HL-60 (cell line): ENCODE measurements around the gene PLPP6.

Source experiments
- DNase-seq, 2 experiments: peaks; one replicate each; pipeline ENCODE4 v3.0.0-alpha.2; 2010 to 2020; ENCODE audit warnings: low read depth in 1 of 2, low spot score in 1 of 2
- H3K27ac ChIP-seq: fragments of 250-450 bp; sonication (Bioruptor Pico); replicated peaks from 2 replicates; pipeline ENCODE4 v1.5.1; 2020; ENCODE audit warnings: mild to moderate bottlenecking, moderate library complexity
- H3K27me3 ChIP-seq: fragments of 250-450 bp; sonication (Bioruptor Pico); 2 replicates; pipeline ENCODE4 v1.5.1; 2021; ENCODE audit warnings: mild to moderate bottlenecking, moderate library complexity; ENCODE audit not compliant: insufficient read depth, poor library complexity, severe bottlenecking
- H3K4me3 ChIP-seq: replicated peaks from 2 replicates; pipeline ENCODE4 v1.5.1; 2011; ENCODE audit warnings: mild to moderate bottlenecking, control low read depth, low read length; ENCODE audit not compliant: insufficient read depth
- CTCF ChIP-seq: IDR thresholded peaks from one replicate; pipeline ENCODE4 v1.5.1; 2011; ENCODE audit warnings: low read length, control low read depth, inconsistent platforms; ENCODE audit not compliant: insufficient read depth
- GABPA ChIP-seq: IDR thresholded peaks from 2 replicates; pipeline ENCODE4 v1.6.1; 2012; ENCODE audit warnings: low read depth
- POLR2AphosphoS5 ChIP-seq: IDR thresholded peaks from 2 replicates; pipeline ENCODE4 v1.6.1; 2012; ENCODE audit warnings: low read depth
- REST ChIP-seq: IDR thresholded peaks from 2 replicates; pipeline ENCODE4 v1.6.1; 2012; ENCODE audit warnings: low read depth; ENCODE audit not compliant: insufficient replicate concordance
- SPI1 ChIP-seq: IDR thresholded peaks from 2 replicates; pipeline ENCODE4 v1.6.1; 2012; ENCODE audit warnings: low read depth, mild to moderate bottlenecking, borderline replicate concordance

Gene PLPP6

GRCh38 chr9:4665357-4665756 lies 3.3 kb downstream of the PLPP6 start:
- Histone ChIP-seq H3K4me3 (no peak overlapping the region), H3K27ac (no peak overlapping the region), H3K27me3 (no peaks in the 10 kb centered on the region)
- DNase-seq, result no peak
- TF ChIP-seq CTCF, result no peak
- TF ChIP-seq GABPA, result no peak
- no peak for TF ChIP-seq REST
- TF ChIP-seq SPI1, result no peak
- no peak for TF ChIP-seq POLR2AphosphoS5

GRCh38 chr9:4666042-4666699 lies 4.1 kb downstream of the PLPP6 start, which contains the start of gene SPATA6L:
TSS of gene SPATA6L (minus strand) at chr9:4666480. CDS start at chr9:4666250, 230 bp downstream.
- H3K27me3 ChIP-seq, result no peaks in the 10 kb centered on the region
- TF ChIP-seq GABPA, result no peak
- no peak for TF ChIP-seq REST
- H3K4me3 ChIP-seq, result peak within 1 kb of the TSS; percentile 42
- no peak within 1 kb of the TSS for H3K27ac ChIP-seq
- peak; percentile 49 for DNase-seq

GRCh38 chr9:4667681-4668080 lies 5.6 kb downstream of the PLPP6 start:
- no peak overlapping the region for H3K4me3 ChIP-seq
- no peak for DNase-seq
- no peak overlapping the region for H3K27ac ChIP-seq
- H3K27me3 ChIP-seq, result no peaks in the 10 kb centered on the region
- TF ChIP-seq GABPA (no peak), CTCF (no peak), SPI1 (no peak)

GRCh38 chr9:4668604-4669003 lies 6.5 kb downstream of the PLPP6 start:
- DNase-seq, result no peak
- Histone ChIP-seq H3K27ac (no peak overlapping the region), H3K4me3 (no peak overlapping the region), H3K27me3 (no peaks in the 10 kb centered on the region)
- TF ChIP-seq GABPA (no peak), CTCF (no peak), REST (no peak), SPI1 (no peak), POLR2AphosphoS5 (no peak)
